Erythroblast (primary cell): Measurements from ENCODE around the gene CCDC192.
"Not testable (repeated sequence)": the region's sequence is repeated elsewhere in the genome, so short reads cannot be mapped to it uniquely, and the experiment has no call there.

Experiments
- DNase-seq, 2 experiments: peaks; one replicate each; lab custom pipeline; 2025; lab: John Stamatoyannopoulos, UW
- GATA1 ChIP-seq: IDR thresholded peaks from 2 replicates; pipeline ENCODE4 v1.6.1; 2011; ENCODE audit warnings: low read depth, mild to moderate bottlenecking, control low read depth, low read length, moderate library complexity
- POLR2A ChIP-seq: IDR thresholded peaks from 2 replicates; pipeline ENCODE4 v1.6.1; 2011; ENCODE audit warnings: mild to moderate bottlenecking, low read length

CCDC192 gene

DNA sequence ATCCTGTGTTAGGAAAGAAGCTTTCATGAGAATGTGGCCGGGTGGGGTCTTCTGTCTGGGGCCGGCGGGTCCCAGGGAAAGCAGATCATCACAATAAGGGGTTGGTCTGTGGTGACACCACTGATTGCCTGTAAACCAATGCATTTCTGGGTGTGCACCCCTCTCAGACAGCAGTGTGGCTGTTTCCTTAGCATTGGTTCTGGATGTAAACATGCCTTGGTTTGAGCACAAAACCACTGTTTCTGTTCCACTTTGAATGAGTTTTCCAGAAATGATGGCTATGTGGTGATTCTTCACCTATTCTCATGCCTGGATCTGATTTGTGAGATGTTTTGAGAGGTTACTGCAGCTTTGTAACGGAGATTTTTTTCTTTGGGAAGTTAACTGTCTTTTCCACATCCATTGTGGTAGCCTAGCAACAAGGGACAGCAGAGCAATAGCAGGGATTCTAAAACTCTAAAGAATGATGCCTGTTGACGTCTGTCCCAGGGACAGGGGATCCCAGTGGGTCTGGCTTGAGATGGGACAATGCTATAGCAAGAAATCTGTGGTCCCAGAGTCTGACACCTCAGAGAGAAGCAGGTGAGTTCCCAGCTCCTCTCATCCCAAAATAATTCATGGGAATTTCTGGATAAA lies at the start of gene CCDC192:
CCDC192 (plus strand) TSS at position 466 of the 636 bp plus-strand sequence; CDS start at position 521, 55 bp downstream.
- no peak for DNase-seq

GRCh38 chr5:127656825-127657224 lies 46.4 kb upstream of the CCDC192 start:
- TF ChIP-seq GATA1 (no peak), POLR2A (no peak)
- no peak for DNase-seq

More for the DNA sequence above, at the start of gene CCDC192:
- no peak for TF ChIP-seq POLR2A
- no peak for TF ChIP-seq GATA1

- no peak for DNase-seq
- TF ChIP-seq POLR2A (no peak), GATA1 (no peak)
These were observed 43.0 kb upstream of the CCDC192 start for GRCh38 chr5:127660047-127660733.

GRCh38 chr5:127664093-127664492 lies 39.1 kb upstream of the CCDC192 start:
- TF ChIP-seq GATA1 (no peak), POLR2A (no peak)
- no peak for DNase-seq

DNA sequence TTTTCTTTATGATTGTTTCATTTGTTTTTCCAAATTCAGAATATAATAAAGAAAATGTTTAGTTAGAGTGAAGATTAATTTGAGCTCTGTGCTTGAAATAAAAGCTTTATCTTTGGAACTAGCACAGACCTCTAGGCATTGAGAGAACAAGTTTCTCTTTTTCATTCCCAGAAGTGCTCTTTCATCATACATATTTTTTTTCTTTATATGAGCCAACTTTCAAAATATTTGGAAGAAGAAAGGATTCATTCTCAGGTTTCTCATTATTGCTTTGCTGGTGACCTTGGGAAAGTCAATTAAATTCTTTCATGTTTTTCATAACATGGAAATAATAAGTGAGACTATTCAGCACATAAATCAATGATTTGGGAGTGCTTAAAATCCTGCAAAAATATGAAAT lies 37.5 kb upstream of the CCDC192 start:
- TF ChIP-seq POLR2A (no peak), GATA1 (no peak)
- no peak for DNase-seq

DNA sequence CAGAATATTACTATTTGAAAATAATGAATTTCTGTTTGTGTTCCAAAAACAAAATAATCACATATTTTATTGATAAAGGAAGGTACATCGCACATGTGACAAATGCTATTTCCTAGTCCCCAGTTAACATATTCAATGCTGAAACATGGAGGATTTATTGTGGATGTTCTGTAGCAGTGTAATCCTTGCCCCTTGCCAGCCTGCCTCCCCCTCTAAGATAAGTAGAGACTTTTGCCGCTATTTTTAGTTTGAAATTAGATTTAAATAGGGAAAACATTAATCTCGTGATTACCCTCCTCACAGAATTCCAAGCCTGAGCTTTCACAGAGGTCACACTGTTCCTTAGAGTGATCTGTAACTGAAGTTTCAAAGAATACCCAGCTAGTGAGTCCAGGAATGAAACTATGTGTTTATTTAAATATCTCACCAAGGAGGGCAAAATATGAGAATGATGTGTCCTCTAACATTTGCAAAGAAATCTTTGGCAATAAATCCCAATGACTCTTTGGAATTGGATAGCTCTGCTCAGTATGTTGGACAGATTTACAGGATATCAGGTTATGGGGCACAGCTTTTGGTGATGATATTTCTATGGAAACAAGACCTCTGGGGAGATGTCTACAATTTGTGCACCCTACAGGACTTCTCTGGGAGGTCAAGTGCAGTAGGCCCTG lies 37.0 kb upstream of the CCDC192 start:
- DNase-seq: no peak
- no peak for TF ChIP-seq GATA1
- TF ChIP-seq POLR2A: no peak

- TF ChIP-seq GATA1 (no peak), POLR2A (no peak)
- no peak for DNase-seq
These were observed 35.3 kb upstream of the CCDC192 start for GRCh38 chr5:127667926-127668325.

DNA sequence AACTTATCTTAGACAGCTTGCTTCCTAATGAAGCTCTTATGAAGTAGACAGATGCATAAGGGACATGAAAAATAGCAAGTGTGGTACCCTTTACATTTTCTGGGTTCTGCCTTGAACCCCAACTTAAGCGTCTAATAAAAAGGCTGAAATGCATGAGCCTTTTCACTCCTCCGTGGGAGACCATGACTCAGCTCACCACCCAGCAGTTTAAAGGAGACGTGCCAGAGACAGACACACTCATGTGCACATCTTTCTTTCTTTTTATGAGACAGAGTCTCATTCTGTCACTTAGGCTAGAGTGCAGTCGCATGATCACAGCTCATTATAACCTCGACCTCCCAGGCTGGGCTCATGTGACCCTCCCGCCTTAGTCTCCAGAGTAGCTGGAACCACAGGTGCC lies 32.0 kb upstream of the CCDC192 start:
- TF ChIP-seq GATA1: no peak
- no peak for TF ChIP-seq POLR2A
- DNase-seq: no peak

DNA sequence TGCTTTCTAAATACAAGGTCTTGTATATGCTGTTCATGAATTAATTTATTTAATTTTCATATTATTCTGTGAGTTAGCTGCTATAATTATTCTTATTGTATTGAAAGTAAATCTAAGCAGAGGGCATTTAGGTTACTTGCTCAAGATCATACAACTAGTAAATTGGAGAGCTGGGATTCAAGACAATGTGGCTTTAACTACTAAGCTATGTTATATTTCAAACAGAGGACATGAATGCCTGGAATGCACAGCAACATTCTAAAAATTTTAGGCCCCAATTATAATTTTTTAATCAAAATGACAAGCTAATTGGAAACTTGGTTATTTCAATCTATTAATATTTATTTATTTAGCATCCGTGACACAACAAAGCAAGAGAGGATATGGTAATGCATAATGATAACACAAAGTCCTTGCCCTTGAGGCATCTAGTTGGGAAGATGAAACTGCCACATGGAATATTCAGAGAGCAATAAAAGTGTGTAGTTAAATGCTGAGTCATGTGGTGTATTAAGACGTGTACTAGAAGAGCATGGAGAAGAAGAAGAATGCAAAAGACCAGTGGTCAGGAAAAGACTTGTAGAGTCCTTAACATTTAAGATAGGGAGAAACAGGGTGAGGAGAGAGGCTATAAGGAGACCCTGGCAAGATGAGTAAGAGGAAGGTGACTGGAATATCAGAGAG lies 29.9 kb upstream of the CCDC192 start:
- DNase-seq: no peak
- TF ChIP-seq POLR2A (no peak), GATA1 (no peak)

- not testable (repeated sequence) for DNase-seq
These were observed 26.2 kb upstream of the CCDC192 start for GRCh38 chr5:127676951-127677350.

DNA sequence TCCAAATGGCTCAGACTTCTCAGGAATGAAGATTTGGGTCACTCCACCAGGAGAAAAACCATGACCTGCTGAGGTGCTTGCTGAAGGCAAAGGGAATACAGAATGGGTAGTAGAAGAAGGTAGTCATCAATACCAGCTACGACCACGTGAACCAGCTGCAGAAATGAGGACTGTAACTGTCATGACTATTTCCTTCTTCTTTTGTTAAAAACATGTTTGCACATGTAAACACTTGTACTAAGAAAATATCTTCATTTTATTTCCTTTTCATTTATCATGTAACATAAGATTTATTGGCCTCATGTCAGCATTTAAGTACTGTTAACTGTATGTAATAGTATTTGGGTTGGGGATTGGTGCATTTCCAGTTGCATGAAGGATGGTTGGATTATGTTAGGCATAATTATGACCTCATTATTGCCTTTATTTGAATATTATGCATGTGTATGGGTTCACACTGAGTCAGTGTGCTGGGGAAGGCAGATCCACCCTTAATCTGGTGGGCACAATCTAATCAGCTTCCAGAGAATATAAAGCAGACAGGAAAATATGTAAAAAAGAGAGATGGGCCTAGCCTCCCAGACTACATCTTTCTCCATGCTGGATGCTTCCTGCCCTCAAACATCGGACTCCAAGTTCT lies 23.4 kb upstream of the CCDC192 start:
- DNase-seq: not testable (repeated sequence)

DNA sequence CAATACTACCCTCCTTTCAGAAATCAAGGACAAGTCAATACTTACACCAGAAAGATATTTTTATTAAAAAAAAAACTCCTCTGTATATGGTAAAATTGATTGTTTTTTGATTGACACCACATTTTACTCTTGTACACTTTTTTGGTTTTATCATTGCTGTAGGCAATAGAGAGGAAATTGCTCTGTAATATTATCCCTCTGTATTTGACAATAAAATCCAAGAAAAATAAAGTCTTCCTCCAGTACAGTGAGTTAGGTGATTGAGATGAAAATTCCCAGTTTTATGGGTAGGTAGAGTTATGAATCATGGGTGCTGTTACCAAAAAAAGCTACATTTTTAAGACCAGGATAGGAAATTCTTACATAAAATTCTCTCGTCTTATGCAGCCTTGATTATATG lies 22.6 kb upstream of the CCDC192 start:
- TF ChIP-seq POLR2A: no peak
- no peak for TF ChIP-seq GATA1
- no peak for DNase-seq

GRCh38 chr5:127683008-127683407 lies 20.2 kb upstream of the CCDC192 start:
- TF ChIP-seq POLR2A (no peak), GATA1 (no peak)
- DNase-seq: no peak
